Right renal pelvis (tissue), 4 donors: Measurements from ENCODE around the gene NDUFB4. TPM values are rescaled to one million over a fixed set of nuclear protein-coding genes. Genes with fewer than 3 reads are reported as not detected.
"Not testable (repeated sequence)": the region's sequence is repeated elsewhere in the genome, so short reads cannot be mapped to it uniquely, and the experiment has no call there.

Experiments
- DNase-seq, 4 donors: peaks; one replicate each; pipeline ENCODE4 v3.0.0-alpha.2; 2013; ENCODE audit warnings: low read depth in 4 of 4, low spot score in 3 of 4, missing footprints in 1 of 4
- polyA plus RNA-seq, 4 donors: library from polyadenylated mRNA; unstranded; fragments of 120-200 nt; gene quantifications; one replicate each; pipeline ENCODE4 v1.2.1, GENCODE V29; 2013; ENCODE audit not compliant: insufficient read length in 4 of 4

The NDUFB4 gene
- polyA plus RNA-seq, 4 donors = 194 to 217 (median 211) TPM

DNA sequence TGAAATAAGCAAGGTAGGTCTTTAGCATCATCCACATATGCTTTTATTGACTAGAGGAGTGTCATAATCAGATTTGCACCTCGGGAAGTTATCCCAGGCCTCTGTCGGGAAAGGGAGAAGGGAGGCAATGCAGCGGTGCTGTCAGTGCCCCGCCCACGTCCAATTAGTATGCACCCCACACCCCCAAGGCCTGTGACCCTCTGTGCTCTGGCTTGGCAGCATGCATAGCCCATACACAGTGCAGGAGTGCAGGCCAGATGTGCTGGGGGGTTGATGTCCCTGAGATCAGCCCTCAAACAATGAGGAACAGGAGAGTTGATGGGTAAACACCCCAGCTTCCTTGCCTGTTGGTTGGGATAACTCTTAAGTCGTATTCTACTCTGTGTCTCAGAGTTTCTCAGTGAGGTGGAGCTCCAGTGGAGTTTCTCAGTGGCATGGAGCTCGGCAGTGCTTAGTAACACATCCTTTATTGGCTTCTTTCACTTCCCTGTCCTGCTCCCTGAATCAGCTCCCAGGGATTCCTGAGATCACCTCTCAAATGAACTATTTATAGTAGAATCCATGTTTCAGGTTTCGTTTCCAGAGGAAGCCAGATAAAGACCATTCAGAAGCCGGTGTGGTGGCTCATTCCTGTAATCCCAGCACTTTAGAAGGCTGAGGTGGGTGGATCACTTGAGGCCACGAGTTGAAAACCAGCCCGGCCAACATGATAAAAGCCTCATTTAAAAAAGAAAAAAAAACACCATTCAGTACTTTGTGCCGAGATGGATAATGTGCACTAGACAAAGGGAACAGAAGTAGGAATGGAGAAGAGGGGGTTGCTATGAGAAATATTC is 26.7 kb upstream of the NDUFB4 start:
- no peak for DNase-seq

DNA sequence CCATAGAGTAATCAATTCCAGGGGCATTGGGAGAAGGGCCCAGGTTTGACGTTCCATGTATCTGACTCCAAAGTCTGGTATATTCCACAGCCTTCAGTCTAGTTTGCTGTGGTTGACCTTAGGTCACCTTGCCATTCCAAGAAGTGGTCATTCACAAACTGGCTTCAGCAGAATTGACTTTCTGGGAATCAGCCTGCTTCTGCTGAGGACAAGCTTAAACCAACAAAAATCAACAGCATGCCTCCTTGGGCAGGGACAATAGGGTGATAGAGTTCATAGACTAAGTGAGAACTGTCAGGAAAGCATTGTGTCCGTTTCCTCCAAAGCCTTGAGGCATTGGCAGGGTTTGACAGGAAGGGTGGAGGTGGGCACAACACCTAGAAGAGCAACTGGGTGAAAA is 24.1 kb upstream of the NDUFB4 start:
- no peak for DNase-seq

DNA sequence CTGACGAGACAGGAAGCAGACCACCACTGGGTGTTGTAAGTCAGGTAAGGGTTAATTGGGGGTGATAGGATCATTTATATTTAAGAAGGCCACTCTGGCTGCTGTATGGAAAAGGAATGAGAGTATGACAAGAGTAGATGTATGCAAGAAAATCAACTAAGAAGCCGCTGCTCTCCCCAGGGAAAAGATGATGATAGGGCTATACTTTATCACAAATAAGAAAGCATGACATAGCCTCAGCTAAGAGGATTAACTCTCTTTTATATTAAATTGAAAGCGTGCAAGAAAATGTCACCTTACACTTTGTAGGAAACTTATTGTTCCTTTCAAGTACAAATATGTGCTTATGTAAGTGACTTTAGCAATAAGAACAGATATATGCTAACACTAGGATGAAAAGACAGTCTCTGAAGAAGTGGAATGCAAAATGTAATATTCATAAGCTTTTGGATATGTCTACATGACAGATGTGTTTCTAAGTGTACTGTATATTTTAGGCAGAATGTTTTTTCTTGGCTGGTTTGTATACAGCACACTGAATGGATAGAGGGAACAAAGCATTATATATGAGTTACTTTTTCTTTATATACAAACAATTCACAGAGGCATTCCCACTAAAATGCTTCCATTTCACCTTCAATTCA is 8.7 kb upstream of the NDUFB4 start:
- DNase-seq = no peak

DNA sequence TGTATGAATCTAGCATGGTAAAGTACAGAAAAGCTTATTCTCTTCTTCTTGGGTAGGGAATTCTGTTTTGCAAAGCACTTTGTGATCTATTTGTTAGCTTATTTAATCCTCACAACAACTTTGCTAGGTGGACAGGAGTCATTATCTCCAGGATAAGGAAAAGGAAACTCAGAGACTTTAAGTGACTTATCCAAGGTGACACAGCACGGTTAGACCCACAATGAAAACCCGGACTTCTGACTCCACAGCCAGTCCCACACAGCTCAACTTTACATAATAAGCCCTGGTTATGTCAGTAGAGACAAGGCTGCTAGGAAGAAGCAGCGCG is 384 bp upstream of the NDUFB4 start:
- no peak for DNase-seq

DNA sequence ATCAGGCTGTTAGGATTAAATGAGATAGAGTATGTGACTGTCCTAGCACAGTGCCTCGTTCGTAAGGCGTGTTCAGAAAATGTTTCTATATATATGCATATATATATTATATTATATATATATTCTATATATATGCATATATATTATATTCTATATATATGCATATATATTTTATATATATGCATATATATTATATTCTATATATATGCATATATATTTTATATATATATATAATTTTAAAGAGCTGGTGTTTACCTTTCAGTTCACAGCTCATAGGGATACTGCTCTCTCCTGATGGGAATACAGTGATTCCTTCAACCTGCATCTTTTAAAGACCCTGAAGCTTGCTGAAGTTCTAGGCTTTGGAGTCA is 702 bp downstream of the NDUFB4 start:
- no peak for DNase-seq

DNA sequence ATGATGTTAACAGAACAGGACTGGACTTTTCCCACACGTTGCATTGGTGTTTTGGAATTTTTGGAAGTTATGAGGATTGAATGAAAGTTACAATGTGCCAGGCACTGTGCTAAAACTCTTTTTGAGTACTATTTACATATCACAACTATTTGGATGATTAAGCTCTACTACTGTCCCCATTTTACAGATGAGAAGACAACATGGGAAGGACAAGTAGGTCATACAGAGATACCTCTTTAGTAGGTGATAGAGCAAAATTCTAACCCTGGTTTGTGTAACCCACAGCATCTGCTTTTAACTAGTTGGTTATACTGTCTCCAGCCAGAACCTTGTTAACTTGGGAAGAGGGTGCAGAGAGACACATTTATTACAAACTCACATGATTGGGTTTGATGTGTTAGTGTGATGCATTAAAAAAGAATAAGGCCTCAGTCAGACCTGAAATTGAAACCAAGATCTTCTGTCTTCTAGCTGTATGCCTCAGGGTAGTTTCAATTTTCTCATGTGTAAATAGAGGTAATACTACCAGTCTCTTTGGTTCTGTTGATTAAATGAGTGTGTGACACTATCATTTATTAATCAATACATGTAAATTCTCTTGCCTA is 1.4 kb downstream of the NDUFB4 start:
- no peak for DNase-seq

DNA sequence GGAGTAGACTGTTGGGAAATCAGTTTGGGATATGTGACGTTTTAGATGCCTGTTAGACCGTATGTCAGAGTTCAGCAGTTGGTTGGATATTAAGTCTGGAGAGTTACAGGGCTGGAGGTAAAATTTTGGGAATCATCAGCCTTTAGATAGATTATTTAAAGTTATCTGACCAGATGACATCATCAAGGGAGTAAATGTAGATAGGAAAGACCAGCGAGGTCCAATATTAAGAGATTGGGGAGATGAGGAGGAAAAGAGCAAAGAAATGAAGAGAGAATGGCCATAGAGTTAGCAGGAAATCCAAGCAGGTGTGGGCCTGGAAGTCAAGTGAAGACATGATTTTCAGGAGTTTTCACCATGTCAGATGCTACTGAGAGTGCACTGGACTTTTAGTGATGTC is 3.1 kb downstream of the NDUFB4 start:
- no peak for DNase-seq

DNA sequence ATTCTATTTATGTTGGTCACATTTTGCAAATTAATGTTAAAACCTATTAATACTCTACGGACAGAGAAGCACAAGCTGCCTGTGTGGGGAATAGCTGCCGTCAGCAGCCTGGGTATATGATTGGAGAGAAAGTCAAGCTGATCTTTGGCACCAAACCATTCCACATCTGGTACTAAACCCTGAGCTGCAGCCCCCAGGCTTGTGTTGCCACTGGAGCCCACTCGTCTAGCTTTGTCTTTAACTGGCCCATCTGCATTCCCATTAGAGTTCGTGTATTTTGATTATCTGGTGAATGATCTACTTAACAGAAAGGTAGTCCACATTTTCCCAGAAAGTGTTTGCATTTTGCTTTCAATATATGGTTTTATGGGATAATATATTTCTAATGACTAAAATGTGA is 5.4 kb downstream of the NDUFB4 start:
- peak in 1 of 4 donors; percentile 8 for DNase-seq

DNA sequence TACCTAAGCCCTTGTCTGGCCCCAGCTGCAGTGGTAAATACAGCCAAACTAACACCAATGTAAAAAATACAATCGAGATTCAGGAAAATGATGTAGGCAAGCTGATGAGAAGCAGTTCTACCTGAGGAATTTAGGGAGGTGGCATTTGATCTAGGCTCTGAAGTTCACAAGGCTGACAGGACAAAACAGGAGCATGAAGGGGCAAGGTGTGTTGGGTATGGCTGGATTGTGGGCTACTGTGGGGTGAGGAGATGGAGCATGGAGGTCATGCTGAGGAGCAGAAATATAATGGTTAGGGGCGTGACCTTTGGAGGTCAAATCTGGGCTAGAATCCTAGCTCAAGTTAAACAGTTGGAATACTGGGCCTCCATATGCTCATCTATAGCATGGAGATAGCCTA is 6.5 kb downstream of the NDUFB4 start:
- DNase-seq = no peak

DNA sequence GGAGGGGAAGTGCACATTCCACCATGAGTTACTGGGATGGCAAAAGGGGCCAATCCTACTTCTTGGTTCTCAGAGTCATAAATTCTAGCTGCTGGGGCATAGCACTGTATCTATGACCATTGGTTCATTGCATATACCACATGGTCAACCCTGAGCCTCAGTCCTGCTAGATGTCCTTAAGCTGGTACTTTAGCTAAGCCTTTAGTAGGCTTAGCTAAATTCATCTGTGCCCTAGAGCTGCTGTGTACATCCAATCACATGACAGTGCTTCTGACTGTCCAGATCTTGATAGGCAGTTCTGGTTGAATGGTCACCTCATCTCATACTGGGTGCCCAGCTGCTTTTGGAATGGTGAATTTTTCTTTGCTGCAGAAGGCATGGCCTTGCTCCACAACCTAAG is 8.2 kb downstream of the NDUFB4 start:
- DNase-seq = no peak

DNA sequence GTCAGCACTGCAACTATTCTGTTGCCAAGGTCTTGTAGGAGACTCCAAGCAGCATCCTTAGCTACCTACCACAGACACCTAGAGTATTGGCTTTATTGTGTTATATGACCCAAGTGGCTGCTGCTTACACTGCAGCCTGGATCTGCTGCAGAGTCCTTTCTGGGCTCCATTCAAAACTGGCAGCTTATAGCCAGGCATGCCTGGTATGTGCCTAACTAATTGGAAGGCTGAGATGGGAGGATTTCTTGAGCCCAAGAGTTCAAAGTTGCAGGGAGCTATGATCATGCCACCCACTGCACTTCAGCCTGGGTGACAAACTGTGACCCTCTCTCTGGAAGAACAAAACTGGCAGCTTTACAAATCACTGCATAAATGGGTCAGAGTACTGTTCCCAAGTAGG is 8.6 kb downstream of the NDUFB4 start:
- no peak for DNase-seq

DNA sequence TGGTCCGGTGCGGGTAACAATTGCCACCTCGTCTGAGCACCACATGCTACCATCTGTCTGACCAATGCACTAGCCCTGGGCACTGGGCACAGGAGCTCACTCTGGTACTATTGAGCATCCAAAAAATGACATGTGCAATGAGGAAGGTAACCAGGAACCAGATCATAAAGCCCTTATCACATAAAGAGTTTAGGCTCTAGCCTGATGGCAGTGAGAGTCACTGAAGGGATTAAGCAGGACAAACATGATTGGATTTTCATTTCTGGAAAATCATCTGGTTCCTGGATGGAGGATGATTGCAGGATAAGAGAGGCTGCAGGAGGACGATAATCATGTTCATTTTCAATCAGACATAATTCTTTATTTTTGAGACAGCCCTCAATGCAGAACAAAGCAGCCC is 12.4 kb downstream of the NDUFB4 start:
- no peak for DNase-seq

DNA sequence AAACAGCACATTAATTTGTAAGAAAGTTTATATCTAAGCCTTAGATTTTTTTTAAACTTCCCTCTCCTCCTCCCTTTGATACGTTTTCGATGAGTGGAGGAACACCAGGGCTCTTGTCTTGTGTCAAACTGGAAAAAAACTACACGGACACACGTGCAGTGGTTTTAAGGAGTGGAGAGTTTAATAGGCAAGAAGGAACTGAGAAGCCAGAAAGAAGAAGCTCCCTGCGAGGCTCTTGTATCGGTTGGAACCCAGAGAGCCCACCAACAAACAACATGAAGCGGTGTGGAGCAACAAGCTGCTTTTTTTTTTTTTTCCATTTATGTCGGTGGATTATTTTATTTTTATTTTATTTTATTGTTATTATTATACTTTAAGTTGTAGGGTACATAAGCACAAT is 18.6 kb downstream of the NDUFB4 start:
- DNase-seq = no peak

DNA sequence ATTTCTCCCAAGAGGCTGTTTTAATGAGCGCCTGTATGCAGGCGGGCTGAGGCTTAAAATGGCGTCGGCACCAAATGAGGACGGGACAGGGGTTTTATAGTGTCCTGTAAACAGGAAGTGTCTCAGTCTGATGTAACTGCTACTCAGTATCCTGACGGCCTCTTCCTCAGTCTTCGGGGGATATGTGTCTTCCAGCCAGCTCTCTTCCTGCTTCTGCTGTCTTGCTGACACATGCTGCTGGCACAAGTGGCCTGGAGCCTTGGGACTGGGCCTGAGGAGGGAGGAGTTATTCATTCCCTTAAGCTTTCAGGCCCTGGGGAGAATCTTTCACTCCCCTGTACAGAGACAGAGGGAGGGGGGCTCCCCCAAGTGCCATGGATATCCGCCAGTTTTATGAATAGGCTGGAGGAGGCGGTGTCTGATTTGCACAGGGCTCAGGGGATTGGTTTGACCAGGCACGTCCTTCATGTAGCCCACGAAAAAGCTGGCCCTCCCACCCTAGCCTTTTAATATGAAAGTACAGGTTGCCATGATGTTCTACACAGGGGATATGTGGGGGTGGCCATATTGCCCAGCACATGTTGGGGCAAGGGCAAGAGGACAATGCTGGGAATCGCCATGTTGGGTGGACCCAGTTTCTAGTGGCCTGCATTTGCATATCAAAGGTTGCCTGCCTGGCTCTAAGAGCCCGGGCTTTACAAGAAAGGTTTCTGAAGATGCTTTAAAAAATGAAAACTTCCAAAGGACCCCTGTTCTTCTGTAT is 19.9 kb downstream of the NDUFB4 start:
- DNase-seq = no peak

DNA sequence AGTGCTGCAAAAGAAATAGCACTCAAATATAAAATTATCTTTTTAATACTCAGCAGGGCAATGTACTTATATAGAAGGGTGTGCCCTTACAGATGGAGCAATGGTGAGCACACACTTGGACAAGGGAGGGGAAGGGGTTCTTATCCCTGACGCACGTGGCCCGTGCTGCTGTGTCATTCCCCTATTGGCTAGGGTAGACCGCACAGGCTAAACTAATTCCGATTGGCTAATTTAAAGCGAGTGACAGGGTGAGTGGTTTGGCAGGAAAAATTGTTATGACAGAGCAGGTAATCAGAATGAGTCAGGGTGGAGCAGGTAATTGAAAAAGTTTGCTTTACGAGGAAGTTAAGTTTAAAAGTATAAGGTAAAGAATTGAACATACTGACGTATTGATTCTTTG is 20.6 kb downstream of the NDUFB4 start:
- DNase-seq = not testable (repeated sequence)

DNA sequence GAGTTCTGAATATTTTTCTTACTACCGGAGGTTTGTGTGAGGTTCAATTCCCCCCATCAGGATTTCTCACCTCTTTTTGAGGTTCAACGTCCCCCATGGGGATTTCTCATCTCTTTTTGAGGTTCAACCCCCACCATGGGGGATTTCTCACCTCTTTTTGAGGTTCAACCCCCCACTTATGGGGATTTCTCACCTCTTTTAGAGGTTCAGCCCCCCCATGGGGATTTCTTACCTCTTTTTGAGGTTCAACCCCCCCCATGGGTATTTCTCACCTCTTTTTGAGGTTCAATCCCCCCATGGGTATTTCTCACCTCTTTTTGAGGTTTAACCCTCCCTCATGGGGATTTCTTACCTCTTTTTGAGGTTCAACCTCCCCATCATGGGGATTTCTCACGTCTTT is 26.3 kb downstream of the NDUFB4 start:
- DNase-seq = no peak

DNA sequence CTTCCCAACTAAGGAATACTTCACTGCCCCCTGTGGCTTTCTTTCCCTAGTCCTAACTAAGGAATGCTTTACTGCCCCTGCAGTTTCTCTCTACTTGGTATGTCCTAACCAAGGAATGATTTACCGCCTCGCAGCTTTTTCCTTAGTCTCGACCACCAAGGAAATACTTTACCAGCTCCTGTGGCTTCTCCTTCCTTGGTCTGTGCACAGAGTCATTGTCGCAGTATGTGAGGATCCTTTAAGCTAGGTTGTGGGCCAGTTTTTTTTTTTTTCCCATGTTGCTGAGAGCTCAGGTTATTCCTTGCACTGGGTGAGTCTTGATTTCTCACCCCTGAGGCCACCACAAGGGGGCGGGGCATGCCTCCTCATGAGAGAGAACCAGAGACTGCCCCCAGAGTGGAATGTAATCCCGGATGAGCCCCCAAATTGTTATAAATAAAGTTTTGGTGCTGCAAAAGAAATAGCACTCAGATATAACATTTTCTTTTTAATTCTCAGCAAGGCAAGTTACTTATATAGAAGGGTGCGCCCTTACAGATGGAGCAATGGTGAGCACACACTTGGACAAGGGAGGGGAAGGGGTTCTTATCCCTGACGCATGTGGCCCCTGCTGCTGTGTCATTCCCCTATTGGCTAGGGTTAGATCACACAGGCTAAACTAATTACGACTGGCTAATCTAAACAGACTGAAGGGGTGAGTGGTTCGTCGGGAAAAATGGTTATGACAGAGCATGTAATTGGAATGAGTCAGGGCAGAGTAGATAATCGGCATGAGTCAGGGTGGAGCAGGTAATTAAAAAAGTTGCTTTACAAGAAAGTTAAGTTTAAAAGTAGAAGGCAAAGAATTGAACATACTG is 27.0 kb downstream of the NDUFB4 start:
- no peak for DNase-seq

DNA sequence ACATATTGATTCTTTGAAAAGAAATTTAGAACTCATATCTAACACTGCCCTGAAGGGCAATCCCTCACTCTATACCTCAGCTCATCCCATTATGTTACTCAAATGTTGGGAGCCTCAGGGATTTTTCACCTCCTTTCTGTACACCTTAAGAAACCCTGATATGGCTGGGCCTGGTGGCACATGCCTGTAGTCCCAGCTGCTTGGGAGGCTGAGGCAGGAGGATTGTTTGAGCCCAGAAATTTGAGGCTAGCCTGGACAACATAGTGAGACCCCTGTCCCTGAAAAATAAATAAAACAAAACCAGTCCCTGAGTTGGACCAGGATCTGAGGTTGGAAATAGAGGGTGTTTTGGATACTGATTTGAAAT is 27.6 kb downstream of the NDUFB4 start:
- DNase-seq = no peak

DNA sequence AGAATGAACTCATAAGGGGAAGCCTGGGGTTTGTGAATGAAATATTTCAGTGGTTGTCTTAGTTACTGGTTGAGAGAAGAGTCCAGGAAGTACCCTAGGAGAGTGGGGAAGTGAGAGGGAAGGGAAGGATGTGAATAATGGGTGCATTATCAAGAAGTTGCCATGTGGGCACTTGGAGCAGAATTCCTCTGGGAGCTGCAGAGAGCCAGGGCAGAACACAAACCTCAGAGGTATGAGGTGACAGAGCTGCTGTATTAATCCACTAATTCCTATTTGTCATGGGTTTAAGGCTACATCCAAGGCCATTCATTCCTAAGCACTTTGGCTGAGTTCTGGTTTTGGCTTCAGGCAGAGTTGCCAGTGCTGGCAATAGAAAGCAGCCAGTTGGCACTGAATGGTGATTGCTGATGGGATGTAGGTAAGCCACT is 29.0 kb downstream of the NDUFB4 start:
- DNase-seq = no peak

DNA sequence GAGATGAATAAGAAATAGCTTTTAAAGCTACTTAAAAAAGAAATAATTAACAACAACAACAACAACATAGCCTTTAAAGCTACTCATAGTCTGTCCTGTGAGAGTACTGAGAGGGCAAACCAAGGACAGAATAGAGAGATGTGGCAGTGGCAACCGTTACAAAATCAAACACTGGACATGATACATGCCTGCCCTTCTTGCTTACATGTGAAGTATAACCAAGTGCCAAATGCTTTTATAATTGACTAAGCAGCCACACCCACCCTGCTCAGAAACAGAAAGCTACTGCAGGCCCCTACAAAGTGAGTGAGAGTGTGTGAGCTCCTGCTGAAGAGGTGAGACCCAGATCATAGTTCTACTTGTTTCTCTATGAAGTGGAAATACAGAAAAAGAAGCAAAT is 38.4 kb downstream of the NDUFB4 start:
- no peak for DNase-seq
